ENCODE measurements around the gene MTMR1.

Gene MTMR1

DNA sequence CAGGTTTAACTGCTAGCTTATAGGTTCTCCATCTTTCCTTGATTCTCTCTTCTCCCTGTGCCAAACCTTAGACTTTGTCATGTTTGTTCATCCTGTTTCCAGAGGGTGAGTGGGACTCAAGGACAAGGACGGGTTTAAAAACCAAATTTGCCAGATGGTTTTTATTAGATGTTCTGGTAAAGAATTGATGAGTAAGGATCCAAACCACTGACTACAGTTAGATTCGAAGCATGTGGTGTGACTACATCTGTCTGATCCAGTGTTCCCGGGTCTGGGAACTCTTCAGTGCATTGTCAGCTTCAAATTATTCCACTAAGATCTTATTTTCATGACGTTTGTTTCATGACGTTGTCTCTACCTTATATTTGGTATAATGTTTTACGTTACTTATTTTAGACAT is 37.5 kb downstream of the MTMR1 start:
- Histone ChIP-seq H3K27ac (ENCODE audit: low read depth, low read length) (no peak overlapping the region), H3K4me3 (ENCODE audit: low read length) (no peak overlapping the region), H3K9me3 (ENCODE audit: insufficient read depth, low read depth, low read length) (no peaks in the 10 kb centered on the region), H3K27me3 (ENCODE audit: insufficient read depth, low read length) (no peaks in the 10 kb centered on the region), H3K36me3 (ENCODE audit: insufficient read depth, low read length) (peaks cover 40% of the 10 kb centered on the region), H3K4me1 (ENCODE audit: insufficient read depth, low read length) (no peaks in the 10 kb centered on the region), H3K9ac (ENCODE audit: low read depth, low read length) (no peak overlapping the region)
- WGBS: 96% methylated on average over 3 of the region's 6 CpGs

DNA sequence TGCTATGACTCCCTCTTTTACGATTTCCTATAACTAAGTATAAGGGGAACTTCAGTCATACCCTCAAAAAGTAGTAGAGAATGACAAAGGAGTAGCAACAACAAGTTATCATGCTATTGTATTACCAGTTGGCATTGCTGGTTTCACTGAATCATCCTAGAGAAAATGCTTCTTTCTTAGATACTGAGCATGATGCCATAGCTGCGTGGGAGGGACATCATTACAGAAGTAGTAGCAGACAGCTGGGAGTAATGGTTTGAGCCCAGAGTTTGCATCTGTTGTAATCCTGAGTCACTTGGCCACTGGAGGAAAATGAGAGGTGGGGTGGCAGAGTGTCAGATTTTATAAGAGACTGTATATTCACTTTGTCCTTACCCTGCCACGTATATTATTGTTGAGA is 38.6 kb downstream of the MTMR1 start:
- Histone ChIP-seq H3K9me3 (ENCODE audit: insufficient read depth, low read depth, low read length) (no peaks in the 10 kb centered on the region), H3K9ac (ENCODE audit: low read depth, low read length) (no peak overlapping the region), H3K27me3 (ENCODE audit: insufficient read depth, low read length) (no peaks in the 10 kb centered on the region), H3K36me3 (ENCODE audit: insufficient read depth, low read length) (peaks cover 46% of the 10 kb centered on the region), H3K4me3 (ENCODE audit: low read length) (no peak overlapping the region), H3K4me1 (ENCODE audit: insufficient read depth, low read length) (no peaks in the 10 kb centered on the region), H3K27ac (ENCODE audit: low read depth, low read length) (no peak overlapping the region)
- WGBS: 99% methylated on average over 2 of the region's 3 CpGs

DNA sequence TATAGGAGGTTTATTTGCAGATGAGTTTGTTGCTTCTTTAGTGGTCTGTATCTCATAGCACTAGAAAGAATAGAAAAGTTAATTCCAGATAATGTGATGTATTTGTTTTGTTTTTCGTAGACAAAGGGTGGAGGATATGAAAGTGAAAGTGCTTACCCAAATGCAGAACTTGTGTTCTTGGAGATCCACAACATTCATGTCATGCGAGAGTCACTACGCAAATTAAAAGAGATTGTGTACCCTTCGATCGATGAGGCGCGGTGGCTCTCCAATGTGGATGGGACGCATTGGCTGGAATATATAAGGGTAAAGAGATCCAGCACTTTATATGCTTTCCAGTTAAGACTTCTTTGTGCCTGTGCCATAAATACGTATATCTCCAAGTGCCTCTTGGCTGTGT is 43.3 kb downstream of the MTMR1 start:
- Histone ChIP-seq H3K36me3 (ENCODE audit: insufficient read depth, low read length) (peaks cover 63% of the 10 kb centered on the region), H3K27me3 (ENCODE audit: insufficient read depth, low read length) (no peaks in the 10 kb centered on the region), H3K4me1 (ENCODE audit: insufficient read depth, low read length) (no peaks in the 10 kb centered on the region), H3K9me3 (ENCODE audit: insufficient read depth, low read depth, low read length) (no peaks in the 10 kb centered on the region), H3K4me3 (ENCODE audit: low read length) (no peak overlapping the region), H3K27ac (ENCODE audit: low read depth, low read length) (no peak overlapping the region), H3K9ac (ENCODE audit: low read depth, low read length) (no peak overlapping the region)
- WGBS: 94% methylated on average over 9 of the region's 9 CpGs

DNA sequence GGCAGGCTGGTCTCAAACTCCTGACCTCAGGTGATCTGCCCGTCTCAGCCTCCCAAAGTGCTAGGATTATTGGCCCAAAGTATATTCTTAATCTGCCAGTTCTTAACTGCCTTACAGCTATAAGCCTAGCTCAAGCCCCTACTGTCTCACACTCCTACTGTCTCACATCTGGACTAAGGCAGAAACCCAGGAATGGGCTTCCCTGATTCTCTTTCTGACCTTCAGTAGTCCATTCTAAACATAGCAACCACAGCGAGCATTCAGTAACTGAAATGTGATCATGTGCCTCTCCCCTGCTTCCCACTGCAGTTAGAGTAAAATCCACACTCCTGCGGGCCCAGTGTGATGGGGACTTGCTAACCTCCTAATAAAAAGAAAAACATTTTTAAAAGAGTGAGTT is 58.9 kb downstream of the MTMR1 start:
- H3K4me1 ChIP-seq (ENCODE audit: insufficient read depth, low read length): no peaks in the 10 kb centered on the region
- H3K4me3 ChIP-seq (ENCODE audit: low read length): no peak overlapping the region
- H3K9me3 ChIP-seq (ENCODE audit: insufficient read depth, low read depth, low read length): no peaks in the 10 kb centered on the region
- H3K36me3 ChIP-seq (ENCODE audit: insufficient read depth, low read length): peaks cover 14% of the 10 kb centered on the region; the same call in 1 of the 2 replicates
- no peaks in the 10 kb centered on the region for H3K27me3 ChIP-seq (ENCODE audit: insufficient read depth, low read length)
- 100% methylated on average over 2 of the region's 3 CpGs for WGBS
- no peak overlapping the region for H3K27ac ChIP-seq (ENCODE audit: low read depth, low read length)
- no peak overlapping the region for H3K9ac ChIP-seq (ENCODE audit: low read depth, low read length)

DNA sequence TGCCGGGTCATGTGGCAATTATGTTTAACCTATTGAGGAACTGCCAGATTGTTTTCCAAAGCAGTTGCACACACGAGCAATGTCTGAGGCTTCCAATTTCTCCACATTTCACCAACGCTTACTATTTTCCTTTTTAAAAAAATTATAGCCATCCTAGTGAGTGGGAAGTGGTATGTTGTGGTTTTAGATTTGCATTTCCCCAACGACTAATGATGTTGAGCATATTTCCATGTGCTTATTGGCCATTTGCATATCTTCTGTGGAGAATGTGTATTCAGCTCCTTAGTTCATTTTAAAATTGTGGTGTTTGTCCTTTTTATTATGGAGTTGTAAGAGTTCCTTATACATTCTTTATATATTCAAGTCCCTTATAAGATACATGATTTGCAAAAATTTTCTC is 60.2 kb downstream of the MTMR1 start:
- WGBS: 96% methylated on average over 3 of the region's 4 CpGs
- Histone ChIP-seq H3K4me3 (ENCODE audit: low read length) (no peak overlapping the region), H3K4me1 (ENCODE audit: insufficient read depth, low read length) (no peaks in the 10 kb centered on the region), H3K9me3 (ENCODE audit: insufficient read depth, low read depth, low read length) (no peaks in the 10 kb centered on the region), H3K27ac (ENCODE audit: low read depth, low read length) (no peak overlapping the region), H3K27me3 (ENCODE audit: insufficient read depth, low read length) (no peaks in the 10 kb centered on the region), H3K36me3 (ENCODE audit: insufficient read depth, low read length) (peaks cover 14% of the 10 kb centered on the region; the same call in 1 of the 2 replicates), H3K9ac (ENCODE audit: low read depth, low read length) (no peak overlapping the region)

DNA sequence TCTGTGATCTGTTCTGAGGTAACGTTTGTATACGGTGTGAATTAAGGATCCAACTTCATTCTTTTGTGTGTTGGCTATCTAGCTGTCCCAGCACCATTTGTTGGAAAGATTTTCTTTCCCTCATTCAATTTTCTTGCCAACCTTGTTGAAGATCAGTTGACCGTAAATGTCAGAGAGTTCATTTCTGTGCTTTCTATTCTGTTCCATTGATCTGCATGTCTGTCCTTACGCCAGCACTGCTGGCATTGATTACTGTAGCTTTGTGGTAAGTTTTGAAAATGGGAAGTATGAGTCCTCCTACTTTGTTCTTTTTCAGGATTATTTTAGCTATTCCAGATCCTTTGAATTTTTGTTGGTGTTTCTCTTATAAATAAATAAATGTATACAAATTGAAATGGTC is 60.8 kb downstream of the MTMR1 start:
- peaks cover 14% of the 10 kb centered on the region; the same call in 1 of the 2 replicates for H3K36me3 ChIP-seq (ENCODE audit: insufficient read depth, low read length)
- no peak overlapping the region for H3K9ac ChIP-seq (ENCODE audit: low read depth, low read length)
- 98% methylated on average over 4 of the region's 4 CpGs for WGBS
- H3K27ac ChIP-seq (ENCODE audit: low read depth, low read length): no peak overlapping the region
- no peaks in the 10 kb centered on the region for H3K27me3 ChIP-seq (ENCODE audit: insufficient read depth, low read length)
- H3K4me1 ChIP-seq (ENCODE audit: insufficient read depth, low read length): no peaks in the 10 kb centered on the region
- no peak overlapping the region for H3K4me3 ChIP-seq (ENCODE audit: low read length)
- H3K9me3 ChIP-seq (ENCODE audit: insufficient read depth, low read depth, low read length): no peaks in the 10 kb centered on the region

DNA sequence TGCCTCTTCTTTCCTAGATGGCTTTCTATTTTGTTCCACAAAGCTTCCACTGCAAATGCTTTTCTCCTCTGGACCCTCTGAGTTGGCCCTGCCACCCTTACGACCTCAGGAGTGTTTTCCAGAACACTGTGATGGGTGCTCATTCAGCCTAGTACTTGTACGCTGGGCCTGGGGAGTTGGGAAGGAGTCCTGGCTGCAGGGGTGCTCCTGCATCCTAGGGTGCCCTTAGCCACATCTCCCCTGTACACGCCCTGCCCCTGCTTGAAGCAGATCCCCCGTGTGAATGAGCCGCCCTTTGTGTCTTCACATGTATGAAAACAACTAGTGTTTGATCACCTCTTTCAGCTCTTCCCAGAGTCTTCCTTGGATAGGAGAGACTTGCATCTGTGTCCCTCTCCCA is 64.2 kb downstream of the MTMR1 start:
- 0 out of 2 replicates have a peak, but pooled peaks cover 9% of the 10 kb centered on the region for H3K36me3 ChIP-seq (ENCODE audit: insufficient read depth, low read length)
- peaks cover 2% of the 10 kb centered on the region; the same call in 1 of the 2 replicates for H3K4me1 ChIP-seq (ENCODE audit: insufficient read depth, low read length)
- 93% methylated on average over 5 of the region's 5 CpGs for WGBS
- no peak overlapping the region for H3K9ac ChIP-seq (ENCODE audit: low read depth, low read length)
- no peaks in the 10 kb centered on the region for H3K27me3 ChIP-seq (ENCODE audit: insufficient read depth, low read length)
- no peaks in the 10 kb centered on the region for H3K9me3 ChIP-seq (ENCODE audit: insufficient read depth, low read depth, low read length)
- no peak overlapping the region for H3K27ac ChIP-seq (ENCODE audit: low read depth, low read length)
- no peak overlapping the region for H3K4me3 ChIP-seq (ENCODE audit: low read length)

DNA sequence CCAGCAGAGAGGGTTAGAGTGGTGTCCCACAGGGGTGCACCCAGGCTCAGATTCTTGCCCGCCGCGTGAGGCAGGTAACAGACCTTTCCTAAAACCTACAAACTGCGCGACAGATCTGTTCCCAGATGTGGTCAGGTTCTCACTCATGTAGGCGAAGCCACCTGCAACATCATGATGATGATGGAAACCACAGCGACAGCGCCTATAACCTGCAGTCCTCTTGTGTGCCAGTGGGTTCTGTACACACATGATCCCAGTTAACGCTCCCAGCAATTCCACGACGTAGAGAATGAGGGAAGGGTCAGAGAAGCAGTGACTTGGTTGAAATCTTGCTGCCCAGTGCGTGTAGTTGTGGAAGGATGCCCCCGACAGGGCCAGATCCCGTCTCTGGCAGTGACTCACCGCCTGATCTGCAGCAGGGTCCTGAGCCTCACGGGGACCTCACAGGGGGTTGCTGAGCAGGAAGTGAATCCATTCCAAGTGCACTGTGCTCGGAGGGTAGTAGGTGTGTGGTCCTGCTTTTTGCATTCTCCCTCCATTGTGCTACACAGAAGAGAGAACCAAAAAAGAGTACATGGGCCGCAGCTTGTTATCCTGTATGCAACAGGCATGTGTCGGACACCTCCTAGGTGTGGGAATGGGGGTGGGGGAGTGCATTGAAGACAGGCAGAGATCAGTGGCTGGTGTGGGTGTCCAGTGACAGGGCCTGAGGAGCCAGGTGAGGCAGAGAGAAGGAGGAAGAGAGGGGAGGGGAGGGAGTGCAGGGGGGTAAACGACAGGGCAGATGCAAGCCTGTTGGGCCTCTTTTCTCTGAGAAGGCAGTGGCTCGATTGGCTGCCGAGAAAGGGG is 66.6 kb downstream of the MTMR1 start:
- no peak overlapping the region for H3K9ac ChIP-seq (ENCODE audit: low read depth, low read length)
- H3K27me3 ChIP-seq (ENCODE audit: insufficient read depth, low read length): no peaks in the 10 kb centered on the region
- no peak overlapping the region for H3K27ac ChIP-seq (ENCODE audit: low read depth, low read length)
- no peak overlapping the region for H3K4me3 ChIP-seq (ENCODE audit: low read length)
- 0 out of 2 replicates have a peak, but pooled peaks cover 4% of the 10 kb centered on the region for H3K36me3 ChIP-seq (ENCODE audit: insufficient read depth, low read length)
- peaks cover 2% of the 10 kb centered on the region; the same call in 1 of the 2 replicates for H3K4me1 ChIP-seq (ENCODE audit: insufficient read depth, low read length)
- H3K9me3 ChIP-seq (ENCODE audit: insufficient read depth, low read depth, low read length): no peaks in the 10 kb centered on the region
- WGBS: 80% methylated on average over 22 of the region's 22 CpGs

DNA sequence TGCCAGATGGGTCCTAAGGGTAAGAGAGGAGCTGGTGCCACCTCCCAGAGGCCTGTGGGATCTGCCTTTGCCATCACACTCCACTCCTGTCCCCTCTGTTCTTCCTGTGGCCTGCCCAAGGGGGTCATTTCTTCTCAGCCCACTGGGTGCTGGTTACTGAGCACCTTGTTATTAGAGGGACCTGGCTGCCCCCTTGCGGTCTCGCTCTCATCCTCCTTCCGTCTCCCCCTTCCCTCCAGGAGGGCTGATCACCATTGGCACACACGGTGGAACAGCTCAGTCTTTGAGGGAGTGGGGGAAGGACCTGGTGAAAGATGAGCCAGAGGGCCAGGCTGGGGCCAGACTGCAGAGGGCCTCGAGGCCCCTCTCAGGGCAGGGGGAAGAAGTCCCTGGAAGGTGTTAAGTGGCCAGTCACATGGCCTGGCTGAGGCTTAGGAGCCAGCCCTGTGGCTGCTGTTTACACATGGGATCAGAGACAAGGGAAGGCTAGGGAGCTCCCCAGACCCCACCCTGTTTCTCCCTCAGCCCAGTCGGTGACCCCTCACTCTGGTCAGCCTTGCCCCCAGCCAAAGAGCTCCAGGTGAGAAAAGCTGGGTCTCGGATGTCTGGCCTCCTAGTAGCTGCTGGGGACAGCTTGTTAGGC is 68.1 kb downstream of the MTMR1 start:
- Histone ChIP-seq H3K27me3 (ENCODE audit: insufficient read depth, low read length) (no peaks in the 10 kb centered on the region), H3K9me3 (ENCODE audit: insufficient read depth, low read depth, low read length) (no peaks in the 10 kb centered on the region), H3K4me3 (ENCODE audit: low read length) (no peak overlapping the region), H3K36me3 (ENCODE audit: insufficient read depth, low read length) (no peaks in the 10 kb centered on the region), H3K4me1 (ENCODE audit: insufficient read depth, low read length) (peaks cover 3% of the 10 kb centered on the region; the same call in 1 of the 2 replicates), H3K9ac (ENCODE audit: low read depth, low read length) (no peak overlapping the region), H3K27ac (ENCODE audit: low read depth, low read length) (no peak overlapping the region)
- 86% methylated on average over 6 of the region's 7 CpGs for WGBS

DNA sequence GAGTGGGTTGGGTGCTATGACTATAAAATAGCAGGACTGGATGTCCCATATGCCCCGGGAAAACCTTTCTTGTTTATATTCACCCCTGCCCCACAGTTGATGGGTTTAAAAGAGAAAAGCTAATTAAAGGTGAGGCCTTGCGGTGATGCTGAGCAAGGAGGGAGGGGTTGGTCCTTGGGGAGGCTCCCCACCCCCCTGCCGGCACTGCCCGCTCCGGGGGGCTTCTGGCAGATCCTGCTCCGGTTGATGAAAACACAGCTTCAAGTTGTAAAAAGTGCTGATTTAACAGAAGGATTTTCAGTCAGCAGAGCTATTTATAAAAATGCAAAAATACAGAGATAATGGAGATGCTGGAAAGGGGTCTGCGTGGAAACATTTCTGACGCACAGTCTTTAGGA is 68.6 kb downstream of the MTMR1 start:
- H3K9ac ChIP-seq (ENCODE audit: low read depth, low read length): no peak overlapping the region
- WGBS: 98% methylated on average over 7 of the region's 8 CpGs

More for the DNA sequence above, 68.6 kb downstream of the MTMR1 start:
- Histone ChIP-seq H3K36me3 (ENCODE audit: insufficient read depth, low read length) (no peaks in the 10 kb centered on the region), H3K27me3 (ENCODE audit: insufficient read depth, low read length) (no peaks in the 10 kb centered on the region), H3K4me3 (ENCODE audit: low read length) (no peak overlapping the region), H3K9me3 (ENCODE audit: insufficient read depth, low read depth, low read length) (no peaks in the 10 kb centered on the region), H3K27ac (ENCODE audit: low read depth, low read length) (no peak overlapping the region), H3K4me1 (ENCODE audit: insufficient read depth, low read length) (peaks cover 5% of the 10 kb centered on the region; the same call in 1 of the 2 replicates)
